HG02938 (cell line): ENCODE measurements around the gene ADAP1.
"Not testable (repeated sequence)": the region's sequence is repeated elsewhere in the genome, so short reads cannot be mapped to it uniquely, and the experiment has no call there.

Experiments used
- ATAC-seq: cut with Tn5 transposase; IDR thresholded peaks from one replicate; pipeline ENCODE4 v1.9.1; 2021; ENCODE audit warnings: mild to moderate bottlenecking, moderate library complexity; ENCODE audit not compliant: unreplicated experiment

ADAP1 gene

DNA sequence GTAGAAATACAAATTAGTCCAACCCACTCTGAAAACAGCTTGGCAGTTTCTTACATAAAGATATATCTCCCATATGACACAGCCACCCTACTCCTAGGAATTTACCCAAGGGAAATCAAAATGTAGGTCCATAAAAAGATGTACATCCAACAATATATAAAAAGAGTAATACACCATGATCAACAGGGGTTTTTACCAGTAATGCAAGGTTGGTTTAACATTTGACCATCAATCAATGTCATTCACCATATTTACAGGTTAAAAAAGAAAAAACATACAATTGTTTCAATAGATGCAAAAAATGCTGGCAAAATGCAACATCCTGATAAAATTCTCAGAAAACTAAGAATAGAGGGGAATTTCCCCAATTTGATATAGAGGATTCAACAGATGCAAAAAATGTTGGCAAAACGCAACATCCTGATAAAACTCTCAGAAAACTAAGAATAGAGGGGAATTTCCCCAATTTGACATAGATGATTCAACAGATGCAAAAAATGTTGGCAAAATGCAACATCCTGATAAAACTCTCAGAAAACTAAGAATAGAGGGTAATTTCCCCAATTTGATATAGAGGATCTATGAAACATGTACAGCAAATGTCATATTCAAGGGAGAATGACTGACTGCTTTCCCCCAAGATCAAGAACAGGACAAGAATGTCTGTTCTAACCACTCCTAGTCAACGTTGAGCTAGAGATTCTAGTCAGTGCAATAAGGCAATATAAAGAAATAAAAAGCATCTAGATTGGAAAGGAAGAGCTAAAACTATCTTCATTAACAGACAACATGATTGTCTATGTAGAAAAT, 13.7 kb downstream of the ADAP1 start:
- ATAC-seq: no peak

DNA sequence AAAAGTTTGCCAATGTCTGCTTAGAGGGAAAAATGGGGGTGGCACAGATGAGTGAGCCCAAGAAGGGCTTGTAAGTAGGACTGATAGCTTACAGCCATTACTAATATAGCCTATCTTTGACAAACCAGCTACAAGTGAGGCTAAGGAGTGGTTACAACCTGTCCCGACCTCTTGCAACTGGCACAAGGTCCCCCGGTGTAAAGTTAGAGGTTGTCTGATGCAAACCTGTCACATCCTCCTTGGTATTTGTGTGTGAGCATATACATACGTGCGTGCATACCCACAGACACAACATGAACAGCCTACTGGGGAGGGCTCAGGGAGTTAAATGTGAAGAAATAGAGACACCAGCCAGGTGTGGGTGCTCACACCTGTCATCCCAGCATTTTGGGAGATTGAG, 14.6 kb downstream of the ADAP1 start:
- ATAC-seq: no peak

DNA sequence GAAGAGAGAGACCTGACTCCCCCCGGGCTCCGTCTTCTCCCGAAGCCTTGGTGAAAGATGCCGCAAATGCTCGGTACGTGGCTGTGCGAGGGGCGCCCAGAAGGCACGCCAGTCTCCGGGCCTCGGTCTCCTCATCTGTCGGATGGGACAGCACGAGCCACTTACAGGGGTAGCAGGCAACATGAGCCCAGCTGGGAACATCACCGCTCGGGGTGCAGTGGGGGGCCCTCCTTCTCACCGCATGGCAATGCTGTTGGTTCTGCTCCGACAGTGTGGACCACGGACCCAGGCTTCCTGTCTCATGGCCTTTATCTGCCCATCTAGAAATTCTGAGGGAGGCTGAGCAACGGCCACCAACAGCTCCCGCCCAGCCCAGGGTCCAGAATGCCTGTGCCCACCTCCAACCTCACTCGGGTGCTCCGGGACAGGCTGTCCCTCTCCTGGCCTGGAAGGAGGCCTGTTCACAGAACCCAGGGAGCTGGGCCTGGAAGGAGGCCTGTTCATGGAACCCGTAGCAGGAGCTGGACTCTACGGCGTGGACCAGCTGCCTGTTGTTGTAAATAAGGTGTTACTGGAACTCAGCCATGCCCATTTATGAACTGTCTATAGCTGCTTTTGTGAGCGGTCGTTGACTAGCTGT, 15.8 kb downstream of the ADAP1 start:
- ATAC-seq: no peak

DNA sequence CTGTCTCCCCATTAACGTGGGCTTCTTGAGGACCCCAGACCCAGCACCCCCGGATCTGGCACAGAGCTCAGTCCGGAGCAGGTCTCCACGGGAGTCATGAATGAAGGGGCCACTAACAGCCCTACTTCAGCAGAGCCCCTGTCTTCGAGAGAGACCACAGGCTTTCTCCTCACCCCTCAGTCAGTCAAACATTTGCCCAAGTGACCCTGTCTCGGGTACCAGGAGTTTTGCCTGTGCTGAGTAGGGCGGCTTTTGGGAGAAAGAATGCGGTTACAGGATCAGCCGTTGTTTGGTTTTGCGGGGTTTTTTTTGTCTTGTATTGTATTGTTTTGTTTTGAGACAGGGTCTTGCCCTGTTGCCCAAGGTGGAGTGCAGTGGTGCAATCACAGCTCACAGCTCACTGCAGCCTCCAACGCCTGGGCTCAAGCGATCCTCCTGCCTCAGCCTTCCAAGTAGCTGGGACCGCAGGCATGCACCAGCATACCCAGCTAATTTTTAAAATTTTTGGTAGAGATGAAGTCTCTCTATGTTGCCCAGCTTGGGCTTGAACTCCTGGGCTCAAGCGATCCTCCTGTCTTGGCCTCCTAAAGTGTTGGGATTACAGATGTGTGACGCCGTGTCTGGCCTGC, 16.5 kb downstream of the ADAP1 start:
- ATAC-seq: no peak

DNA sequence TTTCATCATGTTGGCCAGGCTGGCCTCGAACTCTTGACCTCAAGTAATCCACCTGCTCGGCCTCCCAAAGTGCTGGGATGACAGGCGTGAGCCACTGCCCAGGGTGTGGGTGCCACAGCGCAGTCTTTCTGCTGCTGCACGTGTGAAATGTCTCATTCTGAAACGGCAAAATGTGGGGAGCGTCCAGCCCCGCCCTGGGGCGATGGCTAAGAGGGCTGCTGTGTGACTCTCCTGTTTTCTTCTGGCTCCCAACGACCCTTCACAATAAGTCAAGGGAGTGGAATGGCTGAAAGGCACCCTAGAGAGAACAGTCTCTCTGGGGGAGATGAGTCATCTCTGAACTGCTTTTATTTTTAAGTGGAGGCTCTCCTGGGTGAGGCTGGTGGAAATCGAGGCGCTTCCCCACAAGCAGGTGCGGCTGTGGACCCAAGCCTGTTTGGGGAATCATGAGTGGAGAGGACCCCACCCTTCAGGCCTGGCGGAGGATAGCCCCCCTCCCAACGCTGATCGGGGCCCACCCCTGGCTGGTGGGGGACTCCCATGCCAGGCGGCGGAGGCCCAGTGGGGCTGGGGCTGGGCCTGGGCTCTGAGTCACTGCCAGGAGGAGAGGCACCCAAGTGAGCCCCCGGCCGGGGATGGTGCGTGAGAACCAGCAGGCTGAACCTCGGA, 18.0 kb downstream of the ADAP1 start:
- peak; percentile 82 for ATAC-seq

DNA sequence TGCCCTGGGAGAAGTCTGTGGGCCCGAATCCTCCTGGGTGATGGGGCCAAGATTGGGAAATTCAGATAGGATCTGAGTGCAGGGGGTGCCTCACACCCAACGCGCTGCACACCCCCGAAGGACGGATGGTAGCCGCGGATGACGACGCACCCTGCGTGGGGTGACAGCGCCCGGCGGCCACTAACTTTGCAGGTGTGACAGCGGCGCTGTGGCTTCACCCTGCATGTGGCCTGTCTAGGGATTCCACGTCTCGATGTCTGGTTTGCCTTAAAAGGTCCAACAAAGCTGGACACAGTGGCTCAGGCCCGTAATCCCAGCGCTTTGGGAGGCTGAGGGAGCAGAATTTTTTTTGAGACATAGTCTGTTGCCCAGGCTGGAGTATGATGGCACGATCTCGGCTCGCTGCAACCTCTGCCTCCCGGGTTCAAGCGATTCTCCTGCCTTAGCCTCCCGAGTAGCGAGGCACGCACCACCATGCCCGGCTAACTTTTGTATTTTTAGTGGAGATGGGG, 18.6 kb downstream of the ADAP1 start:
- no peak for ATAC-seq

DNA sequence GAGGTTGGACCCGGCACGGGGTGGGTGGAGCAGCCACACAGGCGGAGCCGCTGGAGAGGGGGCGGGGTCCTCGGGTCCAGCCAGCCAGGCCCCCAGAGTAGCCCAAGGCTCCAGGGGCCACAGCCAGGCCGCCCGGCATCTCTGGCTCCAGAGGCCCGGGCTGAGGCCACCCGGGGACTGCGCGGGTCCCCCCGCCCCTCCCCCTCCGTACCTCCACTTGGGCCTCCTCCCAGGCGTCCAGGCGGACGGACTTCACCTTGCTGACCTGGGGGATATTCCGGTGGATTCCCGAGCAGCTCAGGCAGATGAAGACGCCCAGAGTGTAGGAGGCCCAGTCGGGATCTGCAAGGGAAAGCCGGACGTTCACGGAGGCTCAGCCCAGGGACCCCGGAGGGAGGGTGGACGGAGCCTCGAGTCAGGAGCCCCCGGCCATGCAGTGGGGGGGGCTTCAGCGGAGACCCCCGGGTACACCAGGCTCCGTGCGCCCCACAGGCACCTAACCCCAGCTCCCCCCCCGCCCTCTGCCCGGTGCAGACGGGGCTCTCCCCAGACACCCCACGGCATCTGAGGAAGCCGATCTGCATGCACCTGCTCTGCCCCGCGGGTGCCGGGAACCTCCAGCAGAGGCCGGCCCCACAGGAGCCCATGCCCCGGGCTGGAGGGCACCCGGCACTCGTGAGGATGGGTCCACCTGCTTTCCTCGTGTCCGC, 19.2 kb downstream of the ADAP1 start:
- ATAC-seq: no peak

DNA sequence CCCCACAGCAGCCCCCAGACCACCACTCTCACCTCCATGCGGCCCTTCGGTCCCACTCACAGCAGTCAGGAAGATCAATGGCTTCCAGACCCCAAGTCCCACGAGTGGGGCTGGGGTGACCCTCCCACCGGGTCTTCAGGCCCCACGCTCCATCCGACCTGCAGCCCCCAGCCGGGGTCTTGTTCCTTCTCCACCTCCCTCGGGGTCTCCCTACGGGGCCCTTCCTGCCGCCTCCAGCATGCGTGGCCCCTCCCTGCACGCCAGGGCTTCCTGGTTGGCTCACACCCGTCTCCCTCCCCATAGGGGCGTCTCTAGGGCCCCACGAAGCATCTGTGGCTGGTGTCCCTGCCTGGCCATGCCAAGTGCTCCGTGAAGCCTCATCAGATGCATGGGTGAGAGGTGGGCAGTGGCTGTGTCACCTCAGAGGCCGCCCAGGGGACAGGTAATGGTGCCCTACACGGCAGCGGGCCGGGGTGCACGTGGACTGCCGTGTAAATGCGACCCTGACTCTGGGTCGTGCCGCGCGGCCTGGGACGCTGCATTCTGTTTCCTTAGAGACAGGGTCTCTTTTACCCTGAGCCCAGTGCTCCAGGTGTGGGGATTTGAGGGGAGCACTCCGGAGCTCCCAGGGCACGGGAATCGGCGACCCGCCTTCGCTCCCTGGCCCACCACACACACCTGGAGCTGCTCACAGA, 19.9 kb downstream of the ADAP1 start:
- ATAC-seq: no peak

DNA sequence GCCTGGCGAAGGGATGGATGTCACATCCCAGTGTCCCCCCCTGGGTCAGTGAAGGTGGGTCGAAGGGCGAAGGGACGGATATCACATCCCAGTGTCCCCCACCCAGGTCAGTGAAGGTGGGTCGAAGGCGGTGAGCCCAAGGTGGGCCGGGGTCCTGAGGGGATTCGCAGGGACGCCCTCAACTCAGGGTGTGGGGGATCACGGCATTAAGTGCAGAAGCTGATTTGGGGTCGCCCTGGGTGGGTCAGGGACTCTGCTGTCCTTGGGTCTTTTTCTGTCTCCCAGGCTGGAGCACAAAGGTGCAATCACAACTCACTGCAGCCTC, 21.9 kb downstream of the ADAP1 start:
- no peak for ATAC-seq

DNA sequence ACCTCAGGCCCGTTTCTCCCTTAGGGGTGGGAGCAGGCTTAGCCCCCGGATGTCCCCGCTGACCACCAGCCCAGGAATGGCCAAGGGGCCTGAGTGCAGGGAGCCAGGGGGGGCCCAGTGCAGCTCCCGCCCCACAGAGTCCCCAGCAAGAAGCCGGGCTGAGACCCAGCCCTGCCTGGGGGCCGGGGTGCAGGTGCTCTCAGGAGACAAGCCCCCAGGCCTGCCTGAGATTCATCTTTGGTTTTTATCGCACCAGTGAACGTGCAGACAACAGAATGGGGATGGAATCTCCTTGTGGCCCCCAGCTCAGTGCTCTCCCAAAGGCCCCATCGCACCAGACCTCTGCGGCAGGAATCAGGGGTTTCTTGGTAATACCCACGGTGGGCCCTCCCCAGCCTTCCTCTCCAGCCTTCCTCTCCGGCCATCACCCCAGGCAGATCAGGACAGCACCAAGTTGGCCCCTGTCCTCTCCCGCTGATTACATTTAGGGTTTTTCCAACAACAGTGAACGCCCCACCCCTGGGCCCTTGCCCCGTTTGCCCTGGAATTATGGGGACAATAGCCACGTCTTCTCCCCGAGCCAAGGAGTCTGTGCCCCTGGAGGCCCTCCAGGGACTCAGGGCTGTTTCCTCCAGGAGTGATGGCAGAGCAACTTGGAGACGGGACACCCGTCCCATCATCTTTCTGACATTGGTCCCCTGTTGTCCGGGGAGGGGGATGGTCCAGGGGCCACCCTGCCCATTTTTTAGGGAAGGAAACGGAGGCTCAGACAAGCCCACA, 22.4 kb downstream of the ADAP1 start:
- no peak for ATAC-seq

DNA sequence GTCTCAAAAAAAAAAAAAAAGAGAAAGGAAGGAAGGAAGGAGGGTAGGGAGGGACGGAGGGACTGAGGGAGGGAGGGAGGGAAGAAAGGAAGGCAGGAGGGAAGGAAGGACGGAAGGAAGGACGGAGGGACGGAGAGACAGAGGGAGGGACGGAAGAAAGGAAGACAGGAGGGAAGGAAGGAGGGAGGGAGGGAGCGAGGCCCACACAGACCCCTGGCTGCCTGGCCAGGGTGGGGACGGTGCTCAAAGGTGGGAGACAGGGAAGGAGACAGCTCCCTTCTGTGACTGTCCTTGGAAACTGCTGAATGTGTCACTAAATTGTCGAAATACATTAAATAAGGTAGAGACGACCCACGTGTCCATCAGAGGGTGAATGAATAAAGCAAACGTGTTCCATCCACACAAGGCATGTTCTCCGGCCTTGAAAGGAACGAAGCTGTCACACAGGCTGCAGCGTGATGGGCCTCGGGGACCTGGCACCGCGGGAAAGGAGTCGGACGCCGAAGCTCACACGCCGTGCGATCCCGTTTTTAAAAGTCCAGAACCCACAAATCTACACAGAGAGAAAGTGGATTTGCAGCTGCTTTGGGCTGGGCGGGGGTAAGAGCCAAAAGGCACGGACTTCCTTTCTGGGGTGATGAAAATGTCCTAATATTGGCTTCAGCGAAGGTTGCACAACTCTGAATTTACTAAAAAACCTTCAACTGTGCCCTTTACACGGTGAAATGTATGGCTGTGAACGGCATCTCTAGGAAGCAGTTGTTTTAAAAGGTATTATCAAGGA, 23.3 kb downstream of the ADAP1 start:
- no peak for ATAC-seq

DNA sequence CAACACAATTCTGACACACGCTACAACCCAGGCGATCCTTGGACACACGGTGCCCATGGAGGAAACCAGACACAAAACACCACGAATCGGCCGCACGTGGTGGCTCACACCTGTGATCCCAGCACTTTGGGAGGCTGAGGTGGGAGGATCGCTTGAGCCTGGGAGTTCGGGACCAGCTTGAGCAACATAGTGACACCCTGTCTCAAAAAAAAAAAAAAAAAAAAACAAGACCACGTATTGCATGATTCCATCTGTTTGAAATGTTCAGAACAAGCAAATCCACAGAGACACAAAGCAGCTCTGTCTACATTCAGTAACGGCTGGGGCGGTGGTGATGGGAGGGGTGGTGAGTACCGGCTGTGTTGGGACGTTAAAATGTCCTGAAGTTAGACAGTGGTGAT, 25.2 kb downstream of the ADAP1 start:
- no peak for ATAC-seq

DNA sequence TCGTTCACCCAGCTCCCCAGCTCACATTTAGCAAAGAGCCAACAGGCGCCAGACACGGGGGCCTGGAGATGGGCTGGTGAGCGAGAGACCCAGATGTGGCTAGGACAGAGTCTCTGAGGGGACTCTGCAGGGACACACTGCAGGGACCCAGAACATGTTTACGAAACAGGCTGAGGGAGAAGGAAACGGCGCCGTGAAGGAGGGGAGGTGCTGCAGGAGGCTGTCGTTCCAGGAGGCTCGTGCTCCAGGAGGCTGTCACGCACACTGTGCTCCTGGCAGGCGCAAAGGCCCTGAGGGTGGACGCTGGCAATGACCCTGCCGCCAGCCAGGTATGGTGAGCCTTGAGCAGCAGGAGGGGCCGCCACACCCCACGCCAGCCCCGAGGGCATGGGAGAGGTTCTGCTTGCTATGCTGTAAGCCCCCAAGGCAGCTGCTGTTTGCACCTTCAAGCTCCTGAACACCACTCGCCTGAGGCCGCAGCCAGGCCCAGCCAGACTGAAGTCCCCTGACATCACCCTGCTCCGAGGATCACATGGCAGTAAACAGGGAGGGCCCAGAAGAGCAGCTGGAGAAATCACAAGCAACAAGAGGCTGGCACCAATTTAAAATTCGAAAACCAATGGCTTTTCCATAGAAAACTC, 27.3 kb downstream of the ADAP1 start:
- ATAC-seq: no peak

DNA sequence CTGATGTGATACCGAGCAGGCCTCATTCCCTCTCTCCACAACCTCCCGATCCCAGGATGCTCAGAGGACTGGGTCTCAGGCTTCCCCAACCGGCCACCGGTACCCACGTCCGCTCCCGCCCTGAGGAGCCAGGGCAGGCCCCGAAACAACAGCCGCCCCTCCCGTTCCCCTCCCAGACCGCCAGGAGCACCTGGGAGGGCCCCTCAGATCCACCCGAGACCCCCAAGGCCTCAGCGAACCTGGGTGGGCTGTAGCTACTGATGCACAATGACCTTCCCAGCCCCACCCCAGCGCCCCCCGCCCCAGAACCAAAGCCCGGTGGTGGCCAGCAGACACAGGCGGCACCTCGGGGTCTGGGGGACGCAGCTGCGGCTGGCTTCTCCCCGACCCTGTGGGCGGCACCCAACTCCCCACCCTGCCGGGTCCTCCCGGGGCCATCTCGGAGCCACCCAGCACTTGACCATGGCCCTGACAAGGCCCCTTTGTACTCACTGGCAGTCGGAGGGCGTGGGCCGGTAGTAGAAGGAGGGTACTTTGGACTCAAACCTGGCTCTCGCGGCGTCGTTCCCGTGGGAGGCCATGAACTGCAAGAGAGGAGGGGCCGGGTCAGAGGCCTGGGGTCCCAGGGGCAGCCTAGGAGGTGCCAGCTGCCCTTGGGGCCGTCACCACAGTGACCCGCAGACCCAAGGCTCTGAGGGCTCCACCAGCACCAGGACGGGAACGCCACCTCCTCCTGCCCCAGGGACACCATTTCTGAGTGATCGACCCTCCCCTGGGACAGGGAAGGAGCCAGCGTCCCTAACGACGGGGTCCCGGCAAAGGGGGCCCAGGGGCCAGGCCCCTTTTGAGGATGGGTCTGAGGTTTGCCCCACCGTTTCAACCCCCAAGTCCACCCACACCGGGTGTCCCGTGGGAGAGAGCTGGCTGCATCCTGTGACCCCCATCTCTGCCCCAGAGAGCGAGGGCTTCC, 28.1 kb downstream of the ADAP1 start:
- no peak for ATAC-seq

DNA sequence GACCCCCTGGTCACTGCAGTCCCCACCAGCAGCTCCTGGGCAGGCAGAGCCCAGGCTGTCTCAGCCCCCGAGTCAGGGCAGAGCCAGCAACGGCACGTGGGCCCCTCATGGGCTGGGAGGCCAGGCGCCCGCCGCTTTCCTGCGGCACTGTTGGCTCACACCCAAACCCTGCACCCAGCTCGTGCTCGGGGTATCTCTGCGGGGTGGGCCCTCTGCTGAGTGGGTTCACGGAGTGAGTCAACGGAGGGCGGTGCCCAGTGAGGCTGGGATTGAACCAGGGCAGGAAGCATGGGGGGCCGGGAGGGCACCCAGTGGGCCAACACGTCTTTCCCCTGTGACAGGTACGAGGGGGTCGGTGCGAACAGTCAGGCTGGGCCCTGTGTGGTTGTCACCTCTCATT, 28.9 kb downstream of the ADAP1 start:
- no peak for ATAC-seq

DNA sequence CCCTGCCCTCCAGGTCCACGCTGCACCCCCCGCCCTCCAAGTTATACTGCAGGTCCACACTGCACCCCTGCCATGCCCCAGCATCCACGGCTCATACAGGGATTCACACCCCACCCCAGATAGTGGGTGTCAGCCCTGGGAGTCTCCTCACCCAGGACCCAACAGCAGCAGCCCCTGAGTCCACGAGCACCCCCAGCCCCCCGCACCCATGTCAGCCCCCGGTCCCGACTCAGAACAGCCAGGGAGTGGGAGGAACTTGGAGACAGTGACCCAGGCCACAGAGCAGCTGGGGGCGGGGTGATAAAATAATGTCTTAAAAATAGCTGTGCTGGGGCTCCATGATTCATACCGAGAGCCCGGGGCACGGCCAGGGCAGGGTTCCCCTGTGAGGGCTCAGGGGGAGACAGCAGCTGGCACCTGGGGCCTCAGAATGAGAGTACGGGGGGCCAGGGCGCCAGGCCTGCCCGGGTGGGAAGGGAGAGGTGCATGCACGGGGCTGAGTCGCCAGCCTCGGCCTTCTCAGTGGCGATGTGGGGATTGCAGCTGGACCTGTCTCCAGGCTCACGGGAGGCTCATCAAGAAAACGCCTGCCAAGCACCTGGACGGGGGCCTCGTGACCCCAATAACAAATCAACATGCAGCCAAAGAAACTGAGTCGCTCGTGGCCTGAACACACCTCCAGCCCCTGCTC, 29.8 kb downstream of the ADAP1 start:
- no peak for ATAC-seq

DNA sequence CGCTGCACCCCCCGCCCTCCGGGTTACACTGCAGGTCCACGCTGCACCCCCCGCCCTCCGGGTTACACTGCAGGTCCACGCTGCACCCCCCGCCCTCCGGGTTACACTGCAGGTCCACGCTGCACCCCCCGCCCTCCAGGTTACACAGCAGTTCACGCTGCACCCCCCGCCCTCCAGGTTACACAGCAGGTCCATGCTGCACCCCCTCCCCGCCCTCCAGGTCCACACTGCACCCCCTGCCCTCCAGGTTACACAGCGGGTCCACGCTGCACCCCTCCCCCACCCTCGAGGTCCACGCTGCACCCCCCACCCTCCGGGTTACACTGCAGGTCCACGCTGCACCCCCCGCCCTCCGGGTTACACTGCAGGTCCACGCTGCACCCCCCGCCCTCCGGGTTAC, 30.4 kb downstream of the ADAP1 start:
- ATAC-seq: not testable (repeated sequence)
